Retinal pigment epithelial cell (primary cell): Measurements from ENCODE around the gene MSI2.

Source experiments
- DNase-seq: peaks from one replicate; pipeline ENCODE4 v3.0.0-alpha.2; 2010; ENCODE audit warnings: low read depth
- H3K4me3 ChIP-seq: 2 replicates; pipeline ENCODE4 v1.5.1; 2011; ENCODE audit warnings: mild to moderate bottlenecking, low read length, control low read depth, moderate library complexity
- CTCF ChIP-seq: conservative IDR thresholded peaks from 2 replicates; pipeline ENCODE4 v1.5.1; 2011; ENCODE audit warnings: low read depth, low read length, control low read depth, inconsistent platforms

The MSI2 gene

GRCh38 chr17:57373048-57373447 lies 116.7 kb downstream of the MSI2 start:
- TF ChIP-seq CTCF = no peak
- no peak for DNase-seq
- no peak overlapping the region for H3K4me3 ChIP-seq

GRCh38 chr17:57373756-57374155 lies 117.4 kb downstream of the MSI2 start:
- no peak for TF ChIP-seq CTCF
- no peak overlapping the region for H3K4me3 ChIP-seq
- no peak for DNase-seq

GRCh38 chr17:57375040-57375769 lies 118.9 kb downstream of the MSI2 start:
- no peak overlapping the region for H3K4me3 ChIP-seq
- no peak for DNase-seq
- no peak for TF ChIP-seq CTCF

- no peak for TF ChIP-seq CTCF
- no peak for DNase-seq
These were observed 119.5 kb downstream of the MSI2 start for GRCh38 chr17:57375770-57376225.

GRCh38 chr17:57377094-57377493 lies 120.8 kb downstream of the MSI2 start:
- no peak for DNase-seq
- no peak for TF ChIP-seq CTCF
- H3K4me3 ChIP-seq = no peak overlapping the region

More at GRCh38 chr17:57375770-57376225, 119.5 kb downstream of the MSI2 start:
- no peak overlapping the region for H3K4me3 ChIP-seq

GRCh38 chr17:57379237-57379894 lies 123.0 kb downstream of the MSI2 start:
- no peak for TF ChIP-seq CTCF
- DNase-seq = no peak
- no peak overlapping the region for H3K4me3 ChIP-seq
